ENCODE measurements around the gene DPYSL5.
"Not testable (repeated sequence)": the region's sequence is repeated elsewhere in the genome, so short reads cannot be mapped to it uniquely, and the experiment has no call there.

Gene DPYSL5

GRCh38 chr2:26875808-26876207, 27.9 kb downstream of the DPYSL5 start:
- DNase-seq: no peak

- no peak for DNase-seq
These were observed 28.3 kb downstream of the DPYSL5 start for GRCh38 chr2:26876260-26876659.

GRCh38 chr2:26877276-26877675, 29.3 kb downstream of the DPYSL5 start:
- DNase-seq: no peak

GRCh38 chr2:26880161-26880560, 32.2 kb downstream of the DPYSL5 start:
- DNase-seq: no peak

GRCh38 chr2:26880910-26881435, 33.0 kb downstream of the DPYSL5 start:
- DNase-seq: no peak

- not testable (repeated sequence) for DNase-seq
These were observed 34.3 kb downstream of the DPYSL5 start for GRCh38 chr2:26882220-26882619.

GRCh38 chr2:26883956-26884355, 36.0 kb downstream of the DPYSL5 start:
- DNase-seq: no peak

- no peak for DNase-seq
These were observed 36.6 kb downstream of the DPYSL5 start for GRCh38 chr2:26884486-26884885.

- DNase-seq: no peak
These were observed 37.9 kb downstream of the DPYSL5 start for GRCh38 chr2:26885651-26886329.

GRCh38 chr2:26886736-26887135, 38.8 kb downstream of the DPYSL5 start:
- DNase-seq: no peak

- DNase-seq: peak; percentile 4
These were observed 39.2 kb downstream of the DPYSL5 start for GRCh38 chr2:26887151-26887550.

GRCh38 chr2:26889796-26890195, 41.9 kb downstream of the DPYSL5 start:
- no peak for DNase-seq

GRCh38 chr2:26890341-26891000, 42.5 kb downstream of the DPYSL5 start:
- no peak for DNase-seq

GRCh38 chr2:26892133-26892532, 44.2 kb downstream of the DPYSL5 start:
- DNase-seq: no peak

- DNase-seq: no peak
These were observed 45.1 kb downstream of the DPYSL5 start for GRCh38 chr2:26892922-26893524.

- DNase-seq: no peak
These were observed 46.2 kb downstream of the DPYSL5 start for GRCh38 chr2:26894136-26894535.

GRCh38 chr2:26897807-26898479, 50.0 kb downstream of the DPYSL5 start:
- DNase-seq: no peak

GRCh38 chr2:26898480-26899078, 50.6 kb downstream of the DPYSL5 start:
- no peak for DNase-seq

GRCh38 chr2:26899500-26900164, 51.7 kb downstream of the DPYSL5 start:
- no peak for DNase-seq

- DNase-seq: no peak
These were observed 52.9 kb downstream of the DPYSL5 start for GRCh38 chr2:26900831-26901321.

- DNase-seq: no peak
These were observed 53.6 kb downstream of the DPYSL5 start for GRCh38 chr2:26901326-26902183.
